MCF 10A (cell line): ENCODE measurements around the gene IL25. TPM values are rescaled to one million over a fixed set of nuclear protein-coding genes. Genes with fewer than 3 reads are reported as not detected.
"Not testable (repeated sequence)": the region's sequence is repeated elsewhere in the genome, so short reads cannot be mapped to it uniquely, and the experiment has no call there.

Experiments
- Bru-seq: library from RNA; stranded (reverse); fragments of 400-500 nt; gene quantifications from one replicate; lab custom pipeline; 2021; lab: Mats Ljungman, UMichigan
- BruChase-seq, 2 experiments: library from RNA; stranded (reverse); fragments of 400-500 nt; gene quantifications; one replicate each; lab custom pipeline; 2021; lab: Mats Ljungman, UMichigan
- BruUV-seq: library from RNA; stranded (reverse); fragments of 400-500 nt; replicated peaks from 2 replicates; lab custom pipeline; 2021; lab: Mats Ljungman, UMichigan
- CTCF ChIA-PET: fragments of 300-600 bp; sonication (Branson Sonifier 250); formaldehyde crosslinking; extraction: SDS; loops from one replicate; lab custom pipeline; 2021; ENCODE audit warnings: antibody characterized with exemption, inconsistent platforms; lab: Yijun Ruan, JAX
- POLR2A ChIA-PET: fragments of 300-600, 350-650 bp; sonication (Branson Sonifier 250); formaldehyde crosslinking; extraction: SDS; loops from one replicate; lab custom pipeline; 2020; ENCODE audit warnings: antibody characterized with exemption, inconsistent platforms; lab: Yijun Ruan, JAX
- DNase-seq: peaks from one replicate; pipeline ENCODE4 v3.0.0-alpha.2; 2018; ENCODE audit not compliant: unreplicated experiment
- H3K27ac Mint-ChIP-seq: one replicate; pipeline ENCODE4 v1.8.0; 2022; ENCODE audit warnings: mild to moderate bottlenecking, low read depth, mixed read lengths; ENCODE audit not compliant: unreplicated experiment
- H3K27me3 Mint-ChIP-seq: one replicate; pipeline ENCODE4 v1.8.0; 2022; ENCODE audit warnings: mixed read lengths; ENCODE audit not compliant: insufficient read depth, unreplicated experiment
- H3K36me3 Mint-ChIP-seq: one replicate; pipeline ENCODE4 v1.8.0; 2022; ENCODE audit warnings: mild to moderate bottlenecking, moderate library complexity, mixed read lengths; ENCODE audit not compliant: insufficient read depth, unreplicated experiment
- H3K4me1 Mint-ChIP-seq: one replicate; pipeline ENCODE4 v1.8.0; 2022; ENCODE audit warnings: mixed read lengths; ENCODE audit not compliant: insufficient read depth, unreplicated experiment
- H3K4me3 Mint-ChIP-seq: one replicate; pipeline ENCODE4 v1.8.0; 2022; ENCODE audit warnings: mild to moderate bottlenecking, moderate library complexity, mixed read lengths; ENCODE audit not compliant: unreplicated experiment
- H3K9me3 Mint-ChIP-seq: one replicate; pipeline ENCODE4 v1.8.0; 2022; ENCODE audit warnings: mixed read lengths; ENCODE audit not compliant: unreplicated experiment
- CTCF ChIP-seq: fragments of 200-600 bp; IDR thresholded peaks from one replicate; pipeline ENCODE4 v1.8.0; 2022; ENCODE audit warnings: antibody characterized with exemption, mild to moderate bottlenecking; ENCODE audit not compliant: unreplicated experiment
- intact Hi-C: fragments of 100-400 bp; cut with micrococcal nuclease; formaldehyde crosslinking; loops from 2 replicates; pipeline ENCODE4 v1.14.1; 2022
- long read RNA-seq: library from polyadenylated mRNA; stranded (forward); transcript quantifications from one replicate; pipeline ENCODE4 v2.0.0, GENCODE V29; 2022
- total RNA-seq: library from RNA; stranded (reverse); gene quantifications from 2 replicates; pipeline ENCODE4 v1.2.3, GENCODE V29; 2022

Gene IL25
- total RNA-seq (not detected in 2 replicates), Bru-seq, nascent RNA (not detected), BruChase-seq, experiment 1, labeled RNA remaining after a 6-hour chase (not detected), BruChase-seq, experiment 2, labeled RNA remaining after a 2-hour chase (not detected)
- long read RNA-seq, result 0 reads

- DNase-seq, result no peak
- no peak for TF ChIP-seq CTCF
- intact Hi-C loops, result no loop called here
- Mint-ChIP-seq H3K9me3 (no peaks in the 10 kb centered on the region), H3K27me3 (peaks cover 33% of the 10 kb centered on the region), H3K4me3 (no peak within 1 kb of the TSS), H3K27ac (no peak within 1 kb of the TSS), H3K36me3 (no peaks in the 10 kb centered on the region), H3K4me1 (no peaks in the 10 kb centered on the region)
- ChIA-PET POLR2A (interaction anchor here (0.6 kb wide), 1 partner anchor 145 kb away, joined by 3 read pairs; no protein-coding TSS in a partner anchor), CTCF (interaction anchor here (0.6 to 1.0 kb wide), 4 partner anchors 13 to 445 kb away, joined by 3 to 5 read pairs (median 4); no protein-coding TSS in a partner anchor)
- no TSS peak for BruUV-seq
Observed at GRCh38 chr14:23372509-23372908, at the start of gene IL25. Gene IL25, plus strand, starts transcription at chr14:23372809.

GRCh38 chr14:23323838-23324454, 48.7 kb upstream of the IL25 start:
- TF ChIP-seq CTCF, result no peak
- Mint-ChIP-seq H3K36me3 (peaks cover 87% of the 10 kb centered on the region), H3K27ac (no peak overlapping the region), H3K27me3 (no peaks in the 10 kb centered on the region), H3K4me3 (no peak overlapping the region), H3K9me3 (no peaks in the 10 kb centered on the region), H3K4me1 (peaks cover 16% of the 10 kb centered on the region)
- DNase-seq, result no peak
- intact Hi-C loops, result no loop called here
- no TSS peak for BruUV-seq
- CTCF ChIA-PET, result interaction anchor here (0.6 to 5.7 kb wide), 4 partner anchors 23 to 243 kb away, joined by 3 to 49 read pairs (median 14); partner anchors contain the start of gene PPP1R3E
- POLR2A ChIA-PET, result interaction anchor here (1.7 to 9.0 kb wide), 3 partner anchors 18 to 38 kb away, joined by 3 to 339 read pairs (median 52); partner anchors contain the start of genes BCL2L2, HOMEZ and PPP1R3E

GRCh38 chr14:23324455-23324846, 48.2 kb upstream of the IL25 start:
- CTCF ChIA-PET, result interaction anchor here (0.6 to 3.6 kb wide), 2 partner anchors 55 to 243 kb away, joined by 3 to 26 read pairs; no protein-coding TSS in a partner anchor
- POLR2A ChIA-PET, result interaction anchor here (0.6 kb wide), 1 partner anchor 56 kb away, joined by 3 read pairs; no protein-coding TSS in a partner anchor
- Mint-ChIP-seq H3K27ac (no peak overlapping the region), H3K4me1 (peaks cover 16% of the 10 kb centered on the region), H3K9me3 (no peaks in the 10 kb centered on the region), H3K36me3 (peaks cover 82% of the 10 kb centered on the region), H3K27me3 (no peaks in the 10 kb centered on the region), H3K4me3 (no peak overlapping the region)
- BruUV-seq, result no TSS peak
- TF ChIP-seq CTCF, result no peak
- intact Hi-C loops, result no loop called here
- no peak for DNase-seq

- Mint-ChIP-seq H3K27ac (no peak overlapping the region), H3K4me3 (no peak overlapping the region), H3K36me3 (peaks cover 78% of the 10 kb centered on the region), H3K4me1 (peaks cover 16% of the 10 kb centered on the region), H3K27me3 (no peaks in the 10 kb centered on the region), H3K9me3 (no peaks in the 10 kb centered on the region)
- BruUV-seq, result no TSS peak
- no peak for TF ChIP-seq CTCF
- POLR2A ChIA-PET, result interaction anchor here (0.6 kb wide), 1 partner anchor 56 kb away, joined by 3 read pairs; no protein-coding TSS in a partner anchor
- no peak for DNase-seq
- intact Hi-C loops, result no loop called here
- CTCF ChIA-PET, result no interaction called here
Observed at GRCh38 chr14:23324993-23325392, 47.6 kb upstream of the IL25 start.

- H3K27ac Mint-ChIP-seq, H3K9me3 Mint-ChIP-seq, H3K27me3 Mint-ChIP-seq, H3K4me3 Mint-ChIP-seq, intact Hi-C loops, DNase-seq, BruUV-seq: not testable (repeated sequence)
- Mint-ChIP-seq H3K36me3 (peaks cover 75% of the 10 kb centered on the region), H3K4me1 (peaks cover 16% of the 10 kb centered on the region)
- ChIA-PET CTCF (interaction anchor here (0.6 to 4.8 kb wide), 9 partner anchors 10 to 306 kb away, joined by 3 to 62 read pairs (median 5); partner anchors contain the start of gene HOMEZ), POLR2A (interaction anchor here (0.7 to 2.7 kb wide), 3 partner anchors 23 to 120 kb away, joined by 3 to 12 read pairs (median 3); partner anchors contain the start of gene PPP1R3E)
Observed at GRCh38 chr14:23325746-23326145, 46.9 kb upstream of the IL25 start.
